T-helper 2 cell (primary cell): ENCODE data around the gene TBL1X.

ENCODE experiments used
- DNase-seq, 5 experiments: peaks; one replicate each; pipeline versions ENCODE4 v3.0.0 to v3.0.0-alpha.2; 2012 to 2022

Gene TBL1X

GRCh38 chrX:9537781-9538180 lies 72.9 kb downstream of the TBL1X start:
- no peak for DNase-seq

- no peak for DNase-seq
These were observed 73.7 kb downstream of the TBL1X start for GRCh38 chrX:9538544-9539045.

- no peak for DNase-seq
These were observed 74.9 kb downstream of the TBL1X start for GRCh38 chrX:9539605-9540387.

- no peak for DNase-seq
These were observed 77.4 kb downstream of the TBL1X start for GRCh38 chrX:9542106-9542760.

GRCh38 chrX:9542761-9543111 lies 77.9 kb downstream of the TBL1X start:
- no peak for DNase-seq

- DNase-seq: no peak
These were observed 90.5 kb downstream of the TBL1X start for GRCh38 chrX:9555354-9555753.

- DNase-seq: no peak
These were observed 92.2 kb downstream of the TBL1X start for GRCh38 chrX:9557091-9557490.

GRCh38 chrX:9557521-9557920 lies 92.7 kb downstream of the TBL1X start:
- no peak for DNase-seq

GRCh38 chrX:9558615-9559014 lies 93.8 kb downstream of the TBL1X start:
- no peak for DNase-seq

- DNase-seq: no peak
These were observed 95.4 kb downstream of the TBL1X start for GRCh38 chrX:9560219-9560618.

- DNase-seq: no peak
These were observed 96.3 kb downstream of the TBL1X start for GRCh38 chrX:9561199-9561598.

GRCh38 chrX:9562851-9563250 lies 98.0 kb downstream of the TBL1X start:
- DNase-seq: no peak

GRCh38 chrX:9566150-9566621 lies 101.3 kb downstream of the TBL1X start:
- peak in 1 of 5 experiments; percentile 68 for DNase-seq

- no peak for DNase-seq
These were observed 105.0 kb downstream of the TBL1X start for GRCh38 chrX:9569876-9570301.

- DNase-seq: no peak
These were observed 108.6 kb downstream of the TBL1X start for GRCh38 chrX:9573282-9574106.

- DNase-seq: no peak
These were observed 111.2 kb downstream of the TBL1X start for GRCh38 chrX:9576059-9576458.

- no peak for DNase-seq
These were observed 112.7 kb downstream of the TBL1X start for GRCh38 chrX:9577555-9577954.

GRCh38 chrX:9578083-9578779 lies 113.4 kb downstream of the TBL1X start:
- no peak for DNase-seq

GRCh38 chrX:9581771-9582385 lies 117.0 kb downstream of the TBL1X start:
- no peak for DNase-seq

GRCh38 chrX:9582956-9583355 lies 118.1 kb downstream of the TBL1X start:
- DNase-seq: no peak

GRCh38 chrX:9586992-9587392 lies 122.1 kb downstream of the TBL1X start:
- no peak for DNase-seq

GRCh38 chrX:9587642-9588041 lies 122.8 kb downstream of the TBL1X start:
- no peak for DNase-seq
